AML-193 (cell line): ENCODE results near the gene ITGB4.

ENCODE experiments used
- DNase-seq, 2 experiments: peaks; one replicate each; lab custom pipeline; 2025; lab: John Stamatoyannopoulos, UW

The ITGB4 gene

GRCh38 chr17:75731716-75732498, 10.6 kb downstream of the ITGB4 start:
- no peak for DNase-seq

GRCh38 chr17:75733471-75733870, 12.2 kb downstream of the ITGB4 start:
- DNase-seq, result no peak

GRCh38 chr17:75734674-75735294, 13.5 kb downstream of the ITGB4 start:
- no peak for DNase-seq

GRCh38 chr17:75736173-75736835, 15.0 kb downstream of the ITGB4 start:
- no peak for DNase-seq

GRCh38 chr17:75737133-75737962, 16.1 kb downstream of the ITGB4 start:
- no peak for DNase-seq

- peak; percentile 94 for DNase-seq
Observed at GRCh38 chr17:75738218-75738802, 17.1 kb downstream of the ITGB4 start.

- no peak for DNase-seq
Observed at GRCh38 chr17:75739174-75739573, 17.9 kb downstream of the ITGB4 start.

- DNase-seq, result no peak
Observed at GRCh38 chr17:75739801-75740200, 18.5 kb downstream of the ITGB4 start.

- no peak for DNase-seq
Observed at GRCh38 chr17:75740215-75740614, 19.0 kb downstream of the ITGB4 start.

GRCh38 chr17:75740631-75741077, 19.4 kb downstream of the ITGB4 start:
- no peak for DNase-seq

- DNase-seq, result no peak
Observed at GRCh38 chr17:75742337-75742736, 21.1 kb downstream of the ITGB4 start.

- DNase-seq, result no peak
Observed at GRCh38 chr17:75743625-75744206, 22.5 kb downstream of the ITGB4 start.

- no peak for DNase-seq
Observed at GRCh38 chr17:75748706-75749105, 27.4 kb downstream of the ITGB4 start.

- peak; percentile 68 to 76 for DNase-seq
Observed at GRCh38 chr17:75749545-75750389, 28.5 kb downstream of the ITGB4 start.

- DNase-seq, result no peak
Observed at GRCh38 chr17:75750661-75751423, 29.6 kb downstream of the ITGB4 start.

GRCh38 chr17:75751676-75752404, 30.6 kb downstream of the ITGB4 start:
- DNase-seq, result no peak

- DNase-seq, result no peak
Observed at GRCh38 chr17:75752405-75752709, 31.1 kb downstream of the ITGB4 start.

GRCh38 chr17:75752802-75753513, 31.7 kb downstream of the ITGB4 start:
- no peak for DNase-seq
